H1 (cell line): ENCODE data around the gene SLC2A10. TPM values are rescaled to one million over a fixed set of nuclear protein-coding genes. Genes with fewer than 3 reads are reported as not detected.

Experiments used
- CTCF ChIA-PET: fragments of 300-600 bp; sonication (Branson Sonifier 250); formaldehyde crosslinking; loops from one replicate; lab custom pipeline; 2021; ENCODE audit not compliant: partially characterized antibody; lab: Charles Lee
- POLR2A ChIA-PET: fragments of 300-600 bp; sonication (Branson Sonifier 250); formaldehyde crosslinking; loops from one replicate; lab custom pipeline; 2021; ENCODE audit warnings: inconsistent platforms; ENCODE audit not compliant: partially characterized antibody; lab: Charles Lee
- DNase-seq, 2 experiments: peaks; one replicate each; pipeline versions ENCODE4 v3.0.0 to v3.0.0-alpha.2; 2010 to 2022; ENCODE audit warnings: low spot score in 2 of 2, low read depth in 1 of 2, mixed read lengths in 1 of 2
- FAIRE-seq: peaks from 2 replicates; lab custom pipeline; 2011; peaks lifted over from hg19 to GRCh38; lab: Jason Lieb, UNC
- H2AFZ ChIP-seq: 2 replicates; pipeline ENCODE4 v1.8.1; 2012; ENCODE audit warnings: low read length, inconsistent platforms
- H2AK5ac ChIP-seq: 2 replicates; pipeline ENCODE4 v1.6.1; 2013; ENCODE audit warnings: low read depth, low read length
- H2BK120ac ChIP-seq: replicated peaks from 2 replicates; pipeline ENCODE3; 2013; ENCODE audit warnings: low read depth, low read length, inconsistent platforms
- H2BK12ac ChIP-seq: 2 replicates; pipeline ENCODE4 v1.6.1; 2013; ENCODE audit warnings: low read depth, low read length
- H2BK15ac ChIP-seq: 2 replicates; pipeline ENCODE4 v1.6.1; 2013; ENCODE audit warnings: low read length
- H2BK20ac ChIP-seq: 2 replicates; pipeline ENCODE4 v1.6.1; 2013; ENCODE audit warnings: low read length
- H2BK5ac ChIP-seq: 2 replicates; pipeline ENCODE4 v1.6.1; 2013; ENCODE audit warnings: low read depth, low read length
- H3K14ac ChIP-seq: 2 replicates; pipeline ENCODE4 v1.6.1; 2013; ENCODE audit warnings: inconsistent platforms; ENCODE audit not compliant: insufficient read length
- H3K18ac ChIP-seq: 2 replicates; pipeline ENCODE4 v1.6.1; 2013; ENCODE audit warnings: low read length; ENCODE audit errors: extremely low read depth
- H3K23ac ChIP-seq: 2 replicates; pipeline ENCODE4 v1.6.1; 2013; ENCODE audit warnings: inconsistent platforms; ENCODE audit not compliant: insufficient read length
- H3K23me2 ChIP-seq: 2 replicates; pipeline ENCODE4 v1.6.1; 2013; ENCODE audit warnings: low read depth, low read length
- H3K27ac ChIP-seq: 2 replicates; pipeline ENCODE4 v1.6.1; 2011; ENCODE audit warnings: low read depth, low read length, inconsistent platforms
- H3K27me3 ChIP-seq, 4 experiments: replicated peaks in 1 of 4; 1 replicate in 1 of 4; 2 replicates in 3 of 4; pipeline versions ENCODE4 v1.6.1 to v1.8.1; 2011 to 2013; ENCODE audit warnings: low read length in 3 of 4, mild to moderate bottlenecking in 3 of 4, inconsistent platforms in 2 of 4, mixed read lengths in 2 of 4, moderate library complexity in 1 of 4; ENCODE audit not compliant: control insufficient read depth in 3 of 4, insufficient read depth in 3 of 4; ENCODE audit errors: extremely low read depth in 1 of 4
- H3K36me3 ChIP-seq, 4 experiments: 2 replicates each; pipeline versions ENCODE4 v1.6.1 to v1.8.1; 2011 to 2013; ENCODE audit warnings: mild to moderate bottlenecking in 4 of 4, low read length in 3 of 4, moderate library complexity in 2 of 4, control low read depth in 1 of 4, inconsistent platforms in 1 of 4; ENCODE audit not compliant: insufficient read depth in 4 of 4, control insufficient read depth in 2 of 4
- H3K4ac ChIP-seq: replicated peaks from 2 replicates; pipeline ENCODE3; 2013; ENCODE audit warnings: low read length, low read depth, mixed read lengths, inconsistent platforms; ENCODE audit not compliant: insufficient read length
- H3K4me1 ChIP-seq, 4 experiments: replicated peaks in 1 of 4; 1 replicate in 1 of 4; 2 replicates in 3 of 4; pipeline versions ENCODE4 v1.6.1 to v1.8.1; 2011 to 2013; ENCODE audit warnings: low read length in 3 of 4, inconsistent platforms in 2 of 4, mixed read lengths in 1 of 4; ENCODE audit not compliant: insufficient read depth in 4 of 4, control insufficient read depth in 3 of 4
- H3K4me2 ChIP-seq, 2 experiments: 2 replicates each; pipeline versions ENCODE4 v1.6.1 to v1.8.1; 2011 to 2013; ENCODE audit warnings: low read depth in 2 of 2, low read length in 2 of 2, control low read depth in 1 of 2, inconsistent platforms in 1 of 2, mild to moderate bottlenecking in 1 of 2; ENCODE audit not compliant: insufficient read depth in 1 of 2
- H3K4me3 ChIP-seq, 4 experiments: fragments of 200-600, 300-600 bp in 1 of 4; sonication (generic), shearing (Covaris generic), sonication (Bioruptor Twin) in 1 of 4; 2 replicates each; pipeline versions ENCODE4 v1.5.1 to v1.8.1; 2011 to 2016; ENCODE audit warnings: low read length in 4 of 4, low read depth in 3 of 4, control low read depth in 2 of 4, inconsistent platforms in 2 of 4, mild to moderate bottlenecking in 2 of 4, mixed read lengths in 1 of 4, moderate library complexity in 1 of 4; ENCODE audit not compliant: insufficient read depth in 2 of 4; ENCODE audit errors: extremely low read depth in 1 of 4
- H3K56ac ChIP-seq: replicated peaks from 2 replicates; pipeline ENCODE3; 2013; ENCODE audit warnings: low read depth, mild to moderate bottlenecking, mixed read lengths, low read length, inconsistent platforms; ENCODE audit not compliant: insufficient read length
- H3K79me1 ChIP-seq: 2 replicates; pipeline ENCODE4 v1.6.1; 2013; ENCODE audit warnings: low read depth, low read length, control low read depth
- H3K79me2 ChIP-seq, 2 experiments: 2 replicates each; pipeline versions ENCODE4 v1.6.1 to v1.8.1; 2012 to 2013; ENCODE audit warnings: low read length in 2 of 2, mild to moderate bottlenecking in 2 of 2, inconsistent platforms in 1 of 2; ENCODE audit not compliant: insufficient read depth in 2 of 2, control insufficient read depth in 1 of 2
- H3K9ac ChIP-seq, 4 experiments: replicated peaks in 1 of 4; 1 replicate in 1 of 4; 2 replicates in 3 of 4; pipeline versions ENCODE4 v1.6.1 to v1.8.1; 2011 to 2013; ENCODE audit warnings: low read depth in 3 of 4, low read length in 3 of 4, control low read depth in 2 of 4, mild to moderate bottlenecking in 2 of 4, moderate library complexity in 2 of 4, inconsistent platforms in 1 of 4; ENCODE audit errors: extremely low read depth in 1 of 4
- H3K9me3 ChIP-seq, 2 experiments: 2 replicates each; pipeline versions ENCODE4 v1.6.1 to v1.8.1; 2012 to 2013; ENCODE audit warnings: mild to moderate bottlenecking in 2 of 2, moderate library complexity in 2 of 2, control low read depth in 1 of 2, inconsistent platforms in 1 of 2, low read depth in 1 of 2, low read length in 1 of 2, mixed read lengths in 1 of 2; ENCODE audit not compliant: insufficient read depth in 2 of 2
- H4K20me1 ChIP-seq, 2 experiments: replicated peaks in 1 of 2; 2 replicates each; pipeline versions ENCODE3 to v1.8.1; 2011 to 2013; ENCODE audit warnings: inconsistent platforms in 2 of 2, low read length in 2 of 2, mild to moderate bottlenecking in 1 of 2; ENCODE audit not compliant: insufficient read depth in 2 of 2, control insufficient read depth in 1 of 2
- H4K5ac ChIP-seq: 2 replicates; pipeline ENCODE4 v1.6.1; 2013; ENCODE audit warnings: low read length, low read depth, mixed read lengths, inconsistent platforms; ENCODE audit not compliant: insufficient read length
- H4K8ac ChIP-seq: 2 replicates; pipeline ENCODE4 v1.8.0; 2013; ENCODE audit warnings: mild to moderate bottlenecking, moderate library complexity, low read length, inconsistent platforms; ENCODE audit not compliant: insufficient read depth; ENCODE audit errors: extremely low read depth
- H4K91ac ChIP-seq: replicated peaks from 2 replicates; pipeline ENCODE3; 2013; ENCODE audit warnings: low read length, mixed read lengths, inconsistent platforms; ENCODE audit not compliant: insufficient read length
- CTBP2 ChIP-seq: IDR thresholded peaks from 2 replicates; pipeline ENCODE4 v1.7.0; 2011; ENCODE audit warnings: borderline replicate concordance, mild to moderate bottlenecking, moderate library complexity, mixed read lengths, low read length; ENCODE audit not compliant: insufficient read depth, insufficient read length
- EP300 ChIP-seq, 2 experiments: IDR thresholded peaks; 1 replicate in 1 of 2; 2 replicates in 1 of 2; pipeline ENCODE4 v1.6.1; 2011 to 2012; ENCODE audit warnings: low read depth in 2 of 2, low read length in 2 of 2, mild to moderate bottlenecking in 2 of 2, borderline replicate concordance in 1 of 2, inconsistent platforms in 1 of 2, moderate library complexity in 1 of 2
- FOSL1 ChIP-seq: IDR thresholded peaks from 2 replicates; pipeline ENCODE4 v1.6.1; 2011; ENCODE audit warnings: mild to moderate bottlenecking, low read depth, low read length, moderate library complexity; ENCODE audit not compliant: insufficient read depth
- RAD21 ChIP-seq, 2 experiments: IDR thresholded peaks in 1 of 2; conservative IDR thresholded peaks in 1 of 2; 2 replicates each; pipeline ENCODE4 v1.6.1; 2011; ENCODE audit warnings: low read depth in 2 of 2, low read length in 2 of 2, improper control_type of control experiment in 1 of 2, inconsistent platforms in 1 of 2, mild to moderate bottlenecking in 1 of 2, moderate library complexity in 1 of 2
- SIN3A ChIP-seq, 2 experiments: IDR thresholded peaks in 1 of 2; conservative IDR thresholded peaks in 1 of 2; 2 replicates each; pipeline ENCODE4 v1.6.1; 2011 to 2012; ENCODE audit warnings: low read length in 2 of 2, improper control_type of control experiment in 1 of 2, low read depth in 1 of 2, mild to moderate bottlenecking in 1 of 2
- WGBS, 2 experiments: shearing (Covaris generic) in 1 of 2; methylation state at CpG; one replicate each; pipeline versions ENCODE4 v1.1.6 to v1.1.7; 2013 to 2015; ENCODE audit warnings: low lambda C conversion rate in 2 of 2, mixed read lengths in 2 of 2, inconsistent platforms in 1 of 2, low coverage in 1 of 2, missing lambda C conversion rate in 1 of 2; ENCODE audit not compliant: insufficient replicate concordance in 2 of 2, insufficient coverage in 1 of 2, insufficient read length in 1 of 2; ENCODE audit errors: extremely low coverage in 1 of 2, missing lambda C conversion rate in 1 of 2; 5-methylcytosine and 5-hydroxymethylcytosine counted together
- polyA plus RNA-seq, 7 experiments: library from polyadenylated mRNA; depleted of rRNA in 3 of 7; stranded (reverse) in 5 of 7; unstranded in 2 of 7; fragments of >200 nt in 5 of 7; fragments of 200-250 nt in 2 of 7; gene quantifications; 1 replicate in 5 of 7; 2 replicates in 1 of 7; 4 replicates in 1 of 7; pipeline versions ENCODE4 v1.2.1 to v1.2.3, GENCODE V29; 2011 to 2013; ENCODE audit warnings: missing spikeins in 2 of 7, mixed read lengths in 2 of 7
- total RNA-seq: library from RNA; stranded (reverse); fragmentation: NEBNext Ultra II Directional; extraction: Animal tissue kit (Norgen Biotek cat#: 25700); gene quantifications from 2 replicates; pipeline ENCODE4 v1.2.1, GENCODE V29; 2021
- TF ChIP-seq, protein P1 (sequence below), 3 experiments: IDR thresholded peaks; 1 replicate in 2 of 3; 2 replicates in 1 of 3; pipeline versions ENCODE4 v1.5.1 to v1.6.1; 2011; ENCODE audit warnings: low read length in 3 of 3, mild to moderate bottlenecking in 3 of 3, inconsistent platforms in 2 of 3, low read depth in 1 of 3, moderate library complexity in 1 of 3; ENCODE audit not compliant: insufficient read depth in 1 of 3; ENCODE audit errors: control extremely low read depth in 1 of 3

The SLC2A10 gene
- total and polyA plus RNA-seq, 2 of the 8 experiments (the other 6 are each of a cell fraction or from before 2014, with no cell fraction given): 9.0 to 9.7 TPM

DNA sequence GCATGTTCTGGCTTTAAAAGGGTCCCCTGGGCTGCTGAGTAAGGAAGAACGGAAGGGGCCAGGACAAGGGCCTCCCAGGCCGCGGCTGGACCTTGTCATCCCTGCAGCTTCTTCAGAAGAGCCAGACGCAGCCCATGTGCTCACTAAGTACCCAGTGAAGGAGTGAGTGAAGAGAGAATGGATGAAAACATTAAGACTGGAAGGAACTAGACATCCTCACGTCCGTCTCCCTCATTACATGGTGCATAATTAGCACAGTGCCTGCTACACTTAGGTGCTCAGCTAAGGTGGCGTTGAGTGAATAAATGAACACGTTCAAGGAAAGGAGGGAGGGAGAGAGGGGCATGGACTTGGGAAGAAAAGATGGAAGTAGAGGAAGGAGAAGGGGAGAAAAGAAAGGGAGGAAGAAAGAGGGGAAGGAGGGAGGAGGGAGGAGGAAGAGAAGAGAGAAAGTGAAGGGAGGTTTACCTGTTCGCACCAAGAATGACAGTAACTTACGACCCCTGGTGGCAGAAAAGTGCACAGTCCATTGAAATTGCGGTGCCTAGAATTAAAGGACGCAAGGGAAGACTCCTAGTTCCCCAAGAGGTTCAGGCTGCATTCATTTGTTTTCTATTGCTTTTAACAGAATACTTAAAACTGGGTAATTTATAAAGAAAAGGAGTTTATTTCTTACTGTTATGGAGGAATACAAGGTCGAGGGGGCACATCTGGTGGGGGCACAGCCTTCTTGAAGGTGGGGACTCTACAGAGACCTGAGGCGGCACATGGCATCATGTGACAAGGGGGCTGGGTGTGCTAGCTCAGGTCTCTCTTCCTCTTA lies 28.2 kb upstream of the SLC2A10 start:
- CTCF ChIA-PET: interaction anchor here (0.6 to 4.3 kb wide), 32 partner anchors 8 to 1446 kb away, joined by 3 to 63 read pairs (median 8); partner anchors contain the start of genes OCSTAMP and TP53RK
- H3K4ac ChIP-seq: peak overlapping the region; percentile 9
- DNase-seq (peak in 1 of 2 experiments; percentile 92), FAIRE-seq (no peak)
- POLR2A ChIA-PET: interaction anchor here (1.1 to 5.7 kb wide), 11 partner anchors 9 to 168 kb away, joined by 3 to 36 read pairs (median 5); partner anchors contain the start of gene ZNF334
- no peaks in the 10 kb centered on the region for H3K27me3 ChIP-seq
- no peak overlapping the region for H4K8ac ChIP-seq
- H2BK15ac ChIP-seq: peak overlapping the region; percentile 73; the same call in 1 of the 2 replicates
- H3K56ac ChIP-seq: no peak overlapping the region
- H3K9me3 ChIP-seq: no peaks in the 10 kb centered on the region
- peaks cover 4% of the 10 kb centered on the region; the same call in 1 of the 2 replicates for H3K23me2 ChIP-seq
- H3K18ac ChIP-seq: no peak overlapping the region
- H2AFZ ChIP-seq: no peak overlapping the region
- no peak overlapping the region for H2BK120ac ChIP-seq
- H3K9ac ChIP-seq: no peak overlapping the region; a peak in 1 of 7 replicates
- no peak overlapping the region for H4K5ac ChIP-seq
- WGBS, 2 experiments: 59% methylated on average over 14 of the region's 14 CpGs; no CpG with 5 or more reads in 1 of the 2 experiments
- H3K4me3 ChIP-seq: no peak overlapping the region
- H3K14ac ChIP-seq: no peak overlapping the region
- H3K36me3 ChIP-seq: peaks cover 0 to 31% (median 10%) of the 10 kb centered on the region in 4 experiments; a peak in 5 of 8 replicates
- H2BK12ac ChIP-seq: no peak overlapping the region
- peaks cover 12 to 22% (median 16%) of the 10 kb centered on the region in 4 experiments for H3K4me1 ChIP-seq
- H2BK20ac ChIP-seq: no peak overlapping the region
- peaks cover 3% of the 10 kb centered on the region; the same call in 1 of the 2 replicates for H3K79me1 ChIP-seq
- no peak overlapping the region for H4K91ac ChIP-seq
- H3K79me2 ChIP-seq: peaks cover 0 to 48% of the 10 kb centered on the region in 2 experiments; a peak in 2 of 4 replicates
- no peak overlapping the region for H2AK5ac ChIP-seq
- H3K23ac ChIP-seq: no peak overlapping the region
- no peak overlapping the region for H2BK5ac ChIP-seq
- H3K4me2 ChIP-seq: peak overlapping the region in 1 of 2 experiments; percentile 2; a peak in 1 of 4 replicates
- peaks cover 0 to 3% of the 10 kb centered on the region in 2 experiments for H4K20me1 ChIP-seq
- H3K27ac ChIP-seq: no peak overlapping the region
- TF ChIP-seq RAD21 (IDR thresholded peaks at IDR 0.05 in 1 of 2, conservative IDR thresholded peaks at IDR 0.05 in 1 of 2; ENCODE audit: low read depth in 2 of 2, low read length in 2 of 2) (peak; percentile 77 to 80), EP300 (IDR thresholded peaks at IDR 0.05; ENCODE audit: borderline replicate concordance in 1 of 2, low read depth in 2 of 2, low read length in 2 of 2) (no peak), FOSL1 (no peak), CTBP2 (no peak), SIN3A (conservative IDR thresholded peaks at IDR 0.05 in 1 of 2, IDR thresholded peaks at IDR 0.05 in 1 of 2; ENCODE audit: low read depth in 1 of 2, low read length in 2 of 2) (peak in 1 of 2 experiments; percentile 30; a peak in 1 of 4 replicates)
- TF ChIP-seq, protein P1, sequence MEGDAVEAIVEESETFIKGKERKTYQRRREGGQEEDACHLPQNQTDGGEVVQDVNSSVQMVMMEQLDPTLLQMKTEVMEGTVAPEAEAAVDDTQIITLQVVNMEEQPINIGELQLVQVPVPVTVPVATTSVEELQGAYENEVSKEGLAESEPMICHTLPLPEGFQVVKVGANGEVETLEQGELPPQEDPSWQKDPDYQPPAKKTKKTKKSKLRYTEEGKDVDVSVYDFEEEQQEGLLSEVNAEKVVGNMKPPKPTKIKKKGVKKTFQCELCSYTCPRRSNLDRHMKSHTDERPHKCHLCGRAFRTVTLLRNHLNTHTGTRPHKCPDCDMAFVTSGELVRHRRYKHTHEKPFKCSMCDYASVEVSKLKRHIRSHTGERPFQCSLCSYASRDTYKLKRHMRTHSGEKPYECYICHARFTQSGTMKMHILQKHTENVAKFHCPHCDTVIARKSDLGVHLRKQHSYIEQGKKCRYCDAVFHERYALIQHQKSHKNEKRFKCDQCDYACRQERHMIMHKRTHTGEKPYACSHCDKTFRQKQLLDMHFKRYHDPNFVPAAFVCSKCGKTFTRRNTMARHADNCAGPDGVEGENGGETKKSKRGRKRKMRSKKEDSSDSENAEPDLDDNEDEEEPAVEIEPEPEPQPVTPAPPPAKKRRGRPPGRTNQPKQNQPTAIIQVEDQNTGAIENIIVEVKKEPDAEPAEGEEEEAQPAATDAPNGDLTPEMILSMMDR (IDR thresholded peaks at IDR 0.05; ENCODE audit: control extremely low read depth in 1 of 3, insufficient read depth in 1 of 3, low read depth in 1 of 3, low read length in 3 of 3): peak; percentile 49 to 91 (median 79)
